ENCODE data around the gene CCL22.
"Not testable (repeated sequence)": the region's sequence is repeated elsewhere in the genome, so short reads cannot be mapped to it uniquely, and the experiment has no call there.

The CCL22 gene

GRCh38 chr16:57343221-57343620 is 15.4 kb upstream of the CCL22 start:
- Histone ChIP-seq H3K36me3 (replicated peaks; ENCODE audit: insufficient read depth, low read length) (no peaks in the 10 kb centered on the region), H3K4me1 (ENCODE audit: low read length) (no peaks in the 10 kb centered on the region), H3K27me3 (replicated peaks; ENCODE audit: insufficient read depth, low read length) (no peaks in the 10 kb centered on the region), H3K9me3 (replicated peaks; ENCODE audit: insufficient read depth, low read length) (no peaks in the 10 kb centered on the region), H3K9ac (ENCODE audit: low read length) (no peak overlapping the region), H3K9me2 (replicated peaks; ENCODE audit: insufficient read depth, low read length) (no peaks in the 10 kb centered on the region), H3K4me2 (ENCODE audit: low read depth, low read length) (no peak overlapping the region), H3K79me2 (ENCODE audit: low read length) (no peaks in the 10 kb centered on the region), H3K4me3 (ENCODE audit: low read length) (no peak overlapping the region), H4K20me1 (ENCODE audit: insufficient read depth, low read length) (no peaks in the 10 kb centered on the region), H3F3A (ENCODE audit: insufficient read depth, low read length) (no peaks in the 10 kb centered on the region), H2AFZ (ENCODE audit: low read length) (no peak overlapping the region), H3K27ac (ENCODE audit: low read length) (no peak overlapping the region)
- DNase-seq, result no peak
- no peak for TF ChIP-seq EZH2phosphoT487 (IDR thresholded peaks at IDR 0.05; ENCODE audit: low read length)
- no peak for TF ChIP-seq CTCF (IDR thresholded peaks at IDR 0.05; ENCODE audit: low read length)
- TF ChIP-seq EZH2 (optimal IDR thresholded peaks at IDR 0.05; ENCODE audit: low read depth, low read length), result no peak

GRCh38 chr16:57344094-57344493 is 14.5 kb upstream of the CCL22 start:
- H3K36me3 ChIP-seq (replicated peaks; ENCODE audit: insufficient read depth, low read length); H3K79me2 ChIP-seq (ENCODE audit: low read length); DNase-seq; H2AFZ ChIP-seq (ENCODE audit: low read length); H3K9me3 ChIP-seq (replicated peaks; ENCODE audit: insufficient read depth, low read length); H3K27me3 ChIP-seq (replicated peaks; ENCODE audit: insufficient read depth, low read length); H3K4me3 ChIP-seq (ENCODE audit: low read length); H4K20me1 ChIP-seq (ENCODE audit: insufficient read depth, low read length); H3K27ac ChIP-seq (ENCODE audit: low read length); H3K4me1 ChIP-seq (ENCODE audit: low read length); H3F3A ChIP-seq (ENCODE audit: insufficient read depth, low read length); H3K9ac ChIP-seq (ENCODE audit: low read length); H3K9me2 ChIP-seq (replicated peaks; ENCODE audit: insufficient read depth, low read length); H3K4me2 ChIP-seq (ENCODE audit: low read depth, low read length): not testable (repeated sequence)

DNA sequence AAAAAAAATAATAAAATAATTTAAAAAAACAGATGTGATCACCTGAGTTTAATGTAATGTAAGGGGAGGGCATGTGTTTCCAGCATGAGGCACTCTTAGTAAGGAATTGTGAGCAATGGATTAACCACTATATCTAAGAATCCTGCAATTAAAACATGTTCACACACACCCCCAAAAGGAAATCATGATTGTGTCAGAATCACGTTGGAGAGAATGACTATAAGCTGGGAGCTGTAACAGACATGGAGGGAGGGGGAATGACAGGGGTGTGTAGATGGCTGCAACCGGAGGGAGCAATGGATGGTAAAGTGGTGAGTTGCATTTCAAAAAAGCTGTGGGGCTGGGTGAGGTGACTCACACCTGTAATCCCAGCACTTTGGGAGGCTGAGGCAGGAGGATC is 13.6 kb upstream of the CCL22 start:
- no peaks in the 10 kb centered on the region for H4K20me1 ChIP-seq (ENCODE audit: insufficient read depth, low read length)
- H3K27me3 ChIP-seq (replicated peaks; ENCODE audit: insufficient read depth, low read length), result no peaks in the 10 kb centered on the region
- no peaks in the 10 kb centered on the region for H3K79me2 ChIP-seq (ENCODE audit: low read length)
- no peak overlapping the region for H3K27ac ChIP-seq (ENCODE audit: low read length)
- H3K9me3 ChIP-seq (replicated peaks; ENCODE audit: insufficient read depth, low read length), result no peaks in the 10 kb centered on the region
- no peak overlapping the region for H3K4me2 ChIP-seq (ENCODE audit: low read depth, low read length)
- no peaks in the 10 kb centered on the region for H3K4me1 ChIP-seq (ENCODE audit: low read length)
- no peak overlapping the region for H3K4me3 ChIP-seq (ENCODE audit: low read length)
- H3F3A ChIP-seq (ENCODE audit: insufficient read depth, low read length), result no peaks in the 10 kb centered on the region
- DNase-seq, result no peak
- no peaks in the 10 kb centered on the region for H3K36me3 ChIP-seq (replicated peaks; ENCODE audit: insufficient read depth, low read length)
- H3K9me2 ChIP-seq (replicated peaks; ENCODE audit: insufficient read depth, low read length), result no peaks in the 10 kb centered on the region
- no peak overlapping the region for H3K9ac ChIP-seq (ENCODE audit: low read length)
- H2AFZ ChIP-seq (ENCODE audit: low read length), result no peak overlapping the region
- no peak for TF ChIP-seq EZH2phosphoT487 (IDR thresholded peaks at IDR 0.05; ENCODE audit: low read length)
- no peak for TF ChIP-seq EZH2 (optimal IDR thresholded peaks at IDR 0.05; ENCODE audit: low read depth, low read length)
- no peak for TF ChIP-seq CTCF (IDR thresholded peaks at IDR 0.05; ENCODE audit: low read length)

DNA sequence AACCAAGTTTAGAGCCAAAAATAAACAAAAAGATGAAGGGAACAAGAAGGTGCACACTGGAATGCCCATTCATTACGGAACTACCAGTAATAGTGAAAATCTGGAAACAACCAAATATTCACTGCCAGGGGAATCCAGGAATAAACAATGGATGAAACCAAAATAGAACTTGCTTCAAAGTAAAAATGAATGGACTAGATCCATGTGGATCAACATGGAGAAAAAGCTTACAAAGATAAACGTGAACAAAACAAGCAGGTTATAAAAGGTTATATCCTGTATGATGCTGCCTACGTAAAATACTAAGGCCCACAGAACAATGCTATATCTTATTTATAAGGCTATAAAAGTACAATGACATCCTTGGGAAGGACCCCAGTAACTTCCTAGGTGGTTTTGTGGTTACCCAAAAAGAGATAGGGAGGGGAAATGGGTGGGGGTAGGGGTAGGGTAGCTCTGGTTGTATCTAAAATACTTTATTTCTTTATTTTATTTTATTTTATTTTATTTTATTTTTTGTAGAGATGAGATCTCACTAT is 12.8 kb upstream of the CCL22 start:
- Histone ChIP-seq H3K36me3 (replicated peaks; ENCODE audit: insufficient read depth, low read length) (no peaks in the 10 kb centered on the region), H3F3A (ENCODE audit: insufficient read depth, low read length) (no peaks in the 10 kb centered on the region), H3K27me3 (replicated peaks; ENCODE audit: insufficient read depth, low read length) (no peaks in the 10 kb centered on the region), H4K20me1 (ENCODE audit: insufficient read depth, low read length) (no peaks in the 10 kb centered on the region), H3K4me1 (ENCODE audit: low read length) (no peaks in the 10 kb centered on the region), H3K9me3 (replicated peaks; ENCODE audit: insufficient read depth, low read length) (no peaks in the 10 kb centered on the region), H3K79me2 (ENCODE audit: low read length) (no peaks in the 10 kb centered on the region), H3K4me3 (ENCODE audit: low read length) (no peak overlapping the region), H3K4me2 (ENCODE audit: low read depth, low read length) (no peak overlapping the region), H3K27ac (ENCODE audit: low read length) (no peak overlapping the region), H3K9me2 (replicated peaks; ENCODE audit: insufficient read depth, low read length) (no peaks in the 10 kb centered on the region), H2AFZ (ENCODE audit: low read length) (no peak overlapping the region), H3K9ac (ENCODE audit: low read length) (no peak overlapping the region)
- TF ChIP-seq CTCF (IDR thresholded peaks at IDR 0.05; ENCODE audit: low read length), result no peak
- no peak for TF ChIP-seq EZH2 (optimal IDR thresholded peaks at IDR 0.05; ENCODE audit: low read depth, low read length)
- no peak for TF ChIP-seq EZH2phosphoT487 (IDR thresholded peaks at IDR 0.05; ENCODE audit: low read length)
- no peak for DNase-seq

Measured in MM.1S (cell line).